WTC11 (cell line): Measurements from ENCODE around the gene CFAP99.

ENCODE experiments used
- CTCF ChIP-seq: fragments of 200-600 bp; IDR thresholded peaks from 2 replicates; pipeline ENCODE4 v1.8.0; 2022; ENCODE audit warnings: antibody characterized with exemption
- FOXP4 ChIP-seq: sonication (generic); formaldehyde crosslinking; IDR thresholded peaks from 2 replicates; pipeline ENCODE4 v1.8.0; 2022; ENCODE audit warnings: mild to moderate bottlenecking, missing genetic modification reagents
- MAX ChIP-seq: sonication (generic); formaldehyde crosslinking; IDR thresholded peaks from 2 replicates; pipeline ENCODE4 v1.8.0; 2022; ENCODE audit warnings: mild to moderate bottlenecking, missing genetic modification reagents

DNA sequence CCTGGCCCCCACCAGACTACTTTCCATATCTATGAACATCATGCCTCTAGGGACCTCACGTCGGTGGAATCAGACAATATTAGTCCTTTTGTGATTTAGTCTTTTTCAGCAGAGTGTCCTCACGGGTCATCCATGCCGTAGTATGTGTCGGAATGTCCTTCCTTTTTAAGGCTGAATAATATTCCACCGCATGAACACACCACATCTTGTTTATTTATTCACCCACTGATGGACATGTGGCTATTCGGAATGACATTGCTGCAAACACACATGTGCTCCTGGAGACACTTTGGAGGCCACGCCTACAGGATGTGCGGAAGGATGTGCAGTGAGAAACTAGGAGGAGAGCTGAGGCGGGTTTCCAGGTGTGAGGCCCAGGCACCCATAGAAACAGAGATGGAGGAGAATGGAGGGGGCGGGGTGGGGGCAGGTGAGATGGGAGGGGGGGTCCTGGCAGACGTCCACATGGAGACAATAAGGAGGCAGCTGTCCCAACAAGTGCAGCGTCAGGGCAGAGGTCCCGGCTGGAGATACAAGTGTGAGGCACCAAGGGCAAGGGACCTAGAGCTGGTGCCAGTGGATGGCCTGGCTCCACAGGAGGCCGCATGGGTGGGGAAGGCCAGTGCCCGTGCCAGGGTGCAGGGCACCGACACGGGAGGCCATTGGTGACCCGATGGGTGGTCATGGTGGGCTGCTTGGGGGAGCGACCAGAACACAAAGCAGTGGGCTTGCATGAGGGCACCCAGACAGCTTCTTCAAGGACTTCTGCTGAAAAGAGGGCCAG, 21.0 kb upstream of the CFAP99 start:
- TF ChIP-seq FOXP4 (no peak), MAX (CRISPR knock-in tag) (no peak), CTCF (no peak)
